H1 (cell line): Measurements from ENCODE around the gene MAFF. TPM values are rescaled to one million over a fixed set of nuclear protein-coding genes. Genes with fewer than 3 reads are reported as not detected.

Experiments
- ASH2L ChIP-seq: fragments of 200-600, 300-600 bp; sonication (generic); IDR thresholded peaks from one replicate; pipeline ENCODE4 v1.7.1; 2017; ENCODE audit warnings: low read length
- BRCA1 ChIP-seq: IDR thresholded peaks from 2 replicates; pipeline ENCODE4 v1.6.1; 2012; ENCODE audit warnings: low read depth, low read length, improper control_type of control experiment
- CBX8 ChIP-seq: fragments of 300-800, 300-1000 bp; sonication (generic); IDR thresholded peaks from 2 replicates; pipeline ENCODE4 v1.7.1; 2016; ENCODE audit warnings: low read depth, low read length, borderline replicate concordance
- EZH2 ChIP-seq: fragments of 200-600 bp; sonication (generic); IDR thresholded peaks from 2 replicates; pipeline ENCODE4 v1.7.1; 2012; ENCODE audit warnings: low read depth, mild to moderate bottlenecking, moderate library complexity, low read length, inconsistent platforms; ENCODE audit not compliant: severe bottlenecking
- JUN ChIP-seq: IDR thresholded peaks from 2 replicates; pipeline ENCODE4 v1.6.1; 2011; ENCODE audit warnings: low read depth, mild to moderate bottlenecking, improper control_type of control experiment, low read length
- KDM4A ChIP-seq: IDR thresholded peaks from one replicate; pipeline ENCODE4 v1.7.1; 2012; ENCODE audit warnings: low read depth, mild to moderate bottlenecking, moderate library complexity, low read length, inconsistent platforms; ENCODE audit not compliant: severe bottlenecking
- YY1 ChIP-seq: IDR thresholded peaks from 2 replicates; pipeline ENCODE4 v1.6.1; 2011; ENCODE audit warnings: low read depth, mild to moderate bottlenecking, low read length
- polyA plus RNA-seq, 7 experiments: library from polyadenylated mRNA; depleted of rRNA in 3 of 7; stranded (reverse) in 5 of 7; unstranded in 2 of 7; fragments of >200 nt in 5 of 7; fragments of 200-250 nt in 2 of 7; gene quantifications; 1 replicate in 5 of 7; 2 replicates in 1 of 7; 4 replicates in 1 of 7; pipeline versions ENCODE4 v1.2.1 to v1.2.3, GENCODE V29; 2011 to 2013; ENCODE audit warnings: missing spikeins in 2 of 7, mixed read lengths in 2 of 7
- total RNA-seq: library from RNA; stranded (reverse); fragmentation: NEBNext Ultra II Directional; extraction: Animal tissue kit (Norgen Biotek cat#: 25700); gene quantifications from 2 replicates; pipeline ENCODE4 v1.2.1, GENCODE V29; 2021
- TF ChIP-seq, protein P1 (sequence below): fragments of 300-600 bp; sonication (generic); IDR thresholded peaks from 2 replicates; pipeline ENCODE4 v1.7.1; 2012; ENCODE audit warnings: low read length, moderate library complexity, mild to moderate bottlenecking, inconsistent platforms; ENCODE audit not compliant: insufficient replicate concordance
- TF ChIP-seq, protein P2 (sequence below): IDR thresholded peaks from 2 replicates; pipeline ENCODE4 v1.6.1; 2011; ENCODE audit warnings: low read length, improper control_type of control experiment

The MAFF gene
- total and polyA plus RNA-seq, 2 of the 8 experiments (the other 6 are each of a cell fraction or from before 2014, with no cell fraction given), result 1.5 to 6.3 TPM

DNA sequence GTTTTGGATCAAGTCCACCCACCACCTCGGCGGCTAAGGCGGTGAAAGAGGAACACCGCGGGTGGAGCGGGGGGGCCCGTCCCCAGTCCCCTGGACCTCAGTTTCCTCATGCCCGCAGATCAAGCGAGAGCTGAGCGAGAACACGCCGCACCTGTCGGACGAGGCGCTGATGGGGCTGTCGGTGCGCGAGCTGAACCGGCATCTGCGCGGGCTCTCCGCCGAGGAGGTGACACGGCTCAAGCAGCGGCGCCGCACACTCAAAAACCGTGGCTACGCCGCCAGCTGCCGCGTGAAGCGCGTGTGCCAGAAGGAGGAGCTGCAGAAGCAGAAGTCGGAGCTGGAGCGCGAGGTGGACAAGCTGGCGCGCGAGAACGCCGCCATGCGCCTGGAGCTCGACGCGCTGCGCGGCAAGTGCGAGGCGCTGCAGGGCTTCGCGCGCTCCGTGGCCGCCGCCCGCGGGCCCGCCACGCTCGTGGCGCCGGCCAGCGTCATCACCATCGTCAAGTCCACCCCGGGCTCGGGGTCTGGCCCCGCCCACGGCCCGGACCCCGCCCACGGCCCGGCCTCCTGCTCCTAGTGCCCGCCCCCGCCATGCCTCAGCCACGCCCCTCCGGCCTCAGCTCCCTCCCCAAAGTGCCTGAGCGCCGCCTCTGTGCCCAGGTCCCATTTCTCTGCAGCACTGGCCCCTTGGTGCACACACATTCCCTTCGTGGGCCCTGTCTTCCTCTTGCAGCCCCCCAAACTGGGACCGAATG is 12.7 kb downstream of the MAFF start (continued):
- TF ChIP-seq, protein P1, sequence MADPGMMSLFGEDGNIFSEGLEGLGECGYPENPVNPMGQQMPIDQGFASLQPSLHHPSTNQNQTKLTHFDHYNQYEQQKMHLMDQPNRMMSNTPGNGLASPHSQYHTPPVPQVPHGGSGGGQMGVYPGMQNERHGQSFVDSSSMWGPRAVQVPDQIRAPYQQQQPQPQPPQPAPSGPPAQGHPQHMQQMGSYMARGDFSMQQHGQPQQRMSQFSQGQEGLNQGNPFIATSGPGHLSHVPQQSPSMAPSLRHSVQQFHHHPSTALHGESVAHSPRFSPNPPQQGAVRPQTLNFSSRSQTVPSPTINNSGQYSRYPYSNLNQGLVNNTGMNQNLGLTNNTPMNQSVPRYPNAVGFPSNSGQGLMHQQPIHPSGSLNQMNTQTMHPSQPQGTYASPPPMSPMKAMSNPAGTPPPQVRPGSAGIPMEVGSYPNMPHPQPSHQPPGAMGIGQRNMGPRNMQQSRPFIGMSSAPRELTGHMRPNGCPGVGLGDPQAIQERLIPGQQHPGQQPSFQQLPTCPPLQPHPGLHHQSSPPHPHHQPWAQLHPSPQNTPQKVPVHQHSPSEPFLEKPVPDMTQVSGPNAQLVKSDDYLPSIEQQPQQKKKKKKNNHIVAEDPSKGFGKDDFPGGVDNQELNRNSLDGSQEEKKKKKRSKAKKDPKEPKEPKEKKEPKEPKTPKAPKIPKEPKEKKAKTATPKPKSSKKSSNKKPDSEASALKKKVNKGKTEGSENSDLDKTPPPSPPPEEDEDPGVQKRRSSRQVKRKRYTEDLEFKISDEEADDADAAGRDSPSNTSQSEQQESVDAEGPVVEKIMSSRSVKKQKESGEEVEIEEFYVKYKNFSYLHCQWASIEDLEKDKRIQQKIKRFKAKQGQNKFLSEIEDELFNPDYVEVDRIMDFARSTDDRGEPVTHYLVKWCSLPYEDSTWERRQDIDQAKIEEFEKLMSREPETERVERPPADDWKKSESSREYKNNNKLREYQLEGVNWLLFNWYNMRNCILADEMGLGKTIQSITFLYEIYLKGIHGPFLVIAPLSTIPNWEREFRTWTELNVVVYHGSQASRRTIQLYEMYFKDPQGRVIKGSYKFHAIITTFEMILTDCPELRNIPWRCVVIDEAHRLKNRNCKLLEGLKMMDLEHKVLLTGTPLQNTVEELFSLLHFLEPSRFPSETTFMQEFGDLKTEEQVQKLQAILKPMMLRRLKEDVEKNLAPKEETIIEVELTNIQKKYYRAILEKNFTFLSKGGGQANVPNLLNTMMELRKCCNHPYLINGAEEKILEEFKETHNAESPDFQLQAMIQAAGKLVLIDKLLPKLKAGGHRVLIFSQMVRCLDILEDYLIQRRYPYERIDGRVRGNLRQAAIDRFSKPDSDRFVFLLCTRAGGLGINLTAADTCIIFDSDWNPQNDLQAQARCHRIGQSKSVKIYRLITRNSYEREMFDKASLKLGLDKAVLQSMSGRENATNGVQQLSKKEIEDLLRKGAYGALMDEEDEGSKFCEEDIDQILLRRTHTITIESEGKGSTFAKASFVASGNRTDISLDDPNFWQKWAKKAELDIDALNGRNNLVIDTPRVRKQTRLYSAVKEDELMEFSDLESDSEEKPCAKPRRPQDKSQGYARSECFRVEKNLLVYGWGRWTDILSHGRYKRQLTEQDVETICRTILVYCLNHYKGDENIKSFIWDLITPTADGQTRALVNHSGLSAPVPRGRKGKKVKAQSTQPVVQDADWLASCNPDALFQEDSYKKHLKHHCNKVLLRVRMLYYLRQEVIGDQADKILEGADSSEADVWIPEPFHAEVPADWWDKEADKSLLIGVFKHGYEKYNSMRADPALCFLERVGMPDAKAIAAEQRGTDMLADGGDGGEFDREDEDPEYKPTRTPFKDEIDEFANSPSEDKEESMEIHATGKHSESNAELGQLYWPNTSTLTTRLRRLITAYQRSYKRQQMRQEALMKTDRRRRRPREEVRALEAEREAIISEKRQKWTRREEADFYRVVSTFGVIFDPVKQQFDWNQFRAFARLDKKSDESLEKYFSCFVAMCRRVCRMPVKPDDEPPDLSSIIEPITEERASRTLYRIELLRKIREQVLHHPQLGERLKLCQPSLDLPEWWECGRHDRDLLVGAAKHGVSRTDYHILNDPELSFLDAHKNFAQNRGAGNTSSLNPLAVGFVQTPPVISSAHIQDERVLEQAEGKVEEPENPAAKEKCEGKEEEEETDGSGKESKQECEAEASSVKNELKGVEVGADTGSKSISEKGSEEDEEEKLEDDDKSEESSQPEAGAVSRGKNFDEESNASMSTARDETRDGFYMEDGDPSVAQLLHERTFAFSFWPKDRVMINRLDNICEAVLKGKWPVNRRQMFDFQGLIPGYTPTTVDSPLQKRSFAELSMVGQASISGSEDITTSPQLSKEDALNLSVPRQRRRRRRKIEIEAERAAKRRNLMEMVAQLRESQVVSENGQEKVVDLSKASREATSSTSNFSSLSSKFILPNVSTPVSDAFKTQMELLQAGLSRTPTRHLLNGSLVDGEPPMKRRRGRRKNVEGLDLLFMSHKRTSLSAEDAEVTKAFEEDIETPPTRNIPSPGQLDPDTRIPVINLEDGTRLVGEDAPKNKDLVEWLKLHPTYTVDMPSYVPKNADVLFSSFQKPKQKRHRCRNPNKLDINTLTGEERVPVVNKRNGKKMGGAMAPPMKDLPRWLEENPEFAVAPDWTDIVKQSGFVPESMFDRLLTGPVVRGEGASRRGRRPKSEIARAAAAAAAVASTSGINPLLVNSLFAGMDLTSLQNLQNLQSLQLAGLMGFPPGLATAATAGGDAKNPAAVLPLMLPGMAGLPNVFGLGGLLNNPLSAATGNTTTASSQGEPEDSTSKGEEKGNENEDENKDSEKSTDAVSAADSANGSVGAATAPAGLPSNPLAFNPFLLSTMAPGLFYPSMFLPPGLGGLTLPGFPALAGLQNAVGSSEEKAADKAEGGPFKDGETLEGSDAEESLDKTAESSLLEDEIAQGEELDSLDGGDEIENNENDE, result no peak
- TF ChIP-seq, protein P2, sequence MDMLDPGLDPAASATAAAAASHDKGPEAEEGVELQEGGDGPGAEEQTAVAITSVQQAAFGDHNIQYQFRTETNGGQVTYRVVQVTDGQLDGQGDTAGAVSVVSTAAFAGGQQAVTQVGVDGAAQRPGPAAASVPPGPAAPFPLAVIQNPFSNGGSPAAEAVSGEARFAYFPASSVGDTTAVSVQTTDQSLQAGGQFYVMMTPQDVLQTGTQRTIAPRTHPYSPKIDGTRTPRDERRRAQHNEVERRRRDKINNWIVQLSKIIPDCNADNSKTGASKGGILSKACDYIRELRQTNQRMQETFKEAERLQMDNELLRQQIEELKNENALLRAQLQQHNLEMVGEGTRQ, result 0 out of 2 replicates have a peak, but pooled peaks have one; percentile 2
- TF ChIP-seq KDM4A (peak; percentile 94), YY1 (no peak; the same call in 1 of the 2 replicates), CBX8 (no peak), ASH2L (peak; percentile 65), BRCA1 (no peak), JUN (no peak), EZH2 (peak; percentile 35)
